ENCODE results near the gene EHMT2.

DNA sequence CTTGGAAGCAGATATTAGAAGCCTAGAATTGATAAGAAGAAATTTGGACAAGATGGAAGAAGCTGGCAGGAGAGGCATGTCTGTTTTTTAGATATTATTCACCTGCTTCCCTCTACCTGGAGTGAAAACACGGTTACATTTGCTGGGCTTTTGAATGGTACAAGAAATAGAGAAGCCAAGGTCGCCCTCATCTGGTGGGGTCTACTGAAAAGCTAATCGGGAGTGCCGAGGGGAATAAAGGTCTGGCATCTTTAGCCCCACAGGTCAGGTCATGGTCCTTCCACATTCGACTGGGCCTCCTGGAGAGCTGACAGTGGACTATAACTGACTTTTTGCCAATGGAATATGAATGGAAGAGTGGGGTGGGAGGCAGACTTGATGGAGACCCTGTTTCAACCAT, 25.4 kb upstream of the EHMT2 start:
- TF ChIP-seq, protein P1, sequence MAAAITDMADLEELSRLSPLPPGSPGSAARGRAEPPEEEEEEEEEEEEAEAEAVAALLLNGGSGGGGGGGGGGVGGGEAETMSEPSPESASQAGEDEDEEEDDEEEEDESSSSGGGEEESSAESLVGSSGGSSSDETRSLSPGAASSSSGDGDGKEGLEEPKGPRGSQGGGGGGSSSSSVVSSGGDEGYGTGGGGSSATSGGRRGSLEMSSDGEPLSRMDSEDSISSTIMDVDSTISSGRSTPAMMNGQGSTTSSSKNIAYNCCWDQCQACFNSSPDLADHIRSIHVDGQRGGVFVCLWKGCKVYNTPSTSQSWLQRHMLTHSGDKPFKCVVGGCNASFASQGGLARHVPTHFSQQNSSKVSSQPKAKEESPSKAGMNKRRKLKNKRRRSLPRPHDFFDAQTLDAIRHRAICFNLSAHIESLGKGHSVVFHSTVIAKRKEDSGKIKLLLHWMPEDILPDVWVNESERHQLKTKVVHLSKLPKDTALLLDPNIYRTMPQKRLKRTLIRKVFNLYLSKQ (tag by site-specific recombination; IDR thresholded peaks at IDR 0.05; ENCODE audit: borderline replicate concordance), result no peak
- TF ChIP-seq EGR2 (tag by site-specific recombination; IDR thresholded peaks at IDR 0.05; ENCODE audit: low read depth) (no peak), ZNF138 (tag by site-specific recombination; IDR thresholded peaks at IDR 0.05; ENCODE audit: borderline replicate concordance) (no peak), ZNF629 (tag by site-specific recombination; IDR thresholded peaks at IDR 0.05) (no peak), ZNF623 (tag by site-specific recombination; IDR thresholded peaks at IDR 0.05) (no peak), ZNF768 (tag by site-specific recombination; IDR thresholded peaks at IDR 0.05) (no peak), ZNF426 (tag by site-specific recombination; IDR thresholded peaks at IDR 0.05) (no peak)
- TF ChIP-seq, protein P2, sequence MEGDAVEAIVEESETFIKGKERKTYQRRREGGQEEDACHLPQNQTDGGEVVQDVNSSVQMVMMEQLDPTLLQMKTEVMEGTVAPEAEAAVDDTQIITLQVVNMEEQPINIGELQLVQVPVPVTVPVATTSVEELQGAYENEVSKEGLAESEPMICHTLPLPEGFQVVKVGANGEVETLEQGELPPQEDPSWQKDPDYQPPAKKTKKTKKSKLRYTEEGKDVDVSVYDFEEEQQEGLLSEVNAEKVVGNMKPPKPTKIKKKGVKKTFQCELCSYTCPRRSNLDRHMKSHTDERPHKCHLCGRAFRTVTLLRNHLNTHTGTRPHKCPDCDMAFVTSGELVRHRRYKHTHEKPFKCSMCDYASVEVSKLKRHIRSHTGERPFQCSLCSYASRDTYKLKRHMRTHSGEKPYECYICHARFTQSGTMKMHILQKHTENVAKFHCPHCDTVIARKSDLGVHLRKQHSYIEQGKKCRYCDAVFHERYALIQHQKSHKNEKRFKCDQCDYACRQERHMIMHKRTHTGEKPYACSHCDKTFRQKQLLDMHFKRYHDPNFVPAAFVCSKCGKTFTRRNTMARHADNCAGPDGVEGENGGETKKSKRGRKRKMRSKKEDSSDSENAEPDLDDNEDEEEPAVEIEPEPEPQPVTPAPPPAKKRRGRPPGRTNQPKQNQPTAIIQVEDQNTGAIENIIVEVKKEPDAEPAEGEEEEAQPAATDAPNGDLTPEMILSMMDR (tag by site-specific recombination; IDR thresholded peaks at IDR 0.05), result peak; percentile 47; the same call in 1 of the 2 replicates
- TF ChIP-seq, protein P3, sequence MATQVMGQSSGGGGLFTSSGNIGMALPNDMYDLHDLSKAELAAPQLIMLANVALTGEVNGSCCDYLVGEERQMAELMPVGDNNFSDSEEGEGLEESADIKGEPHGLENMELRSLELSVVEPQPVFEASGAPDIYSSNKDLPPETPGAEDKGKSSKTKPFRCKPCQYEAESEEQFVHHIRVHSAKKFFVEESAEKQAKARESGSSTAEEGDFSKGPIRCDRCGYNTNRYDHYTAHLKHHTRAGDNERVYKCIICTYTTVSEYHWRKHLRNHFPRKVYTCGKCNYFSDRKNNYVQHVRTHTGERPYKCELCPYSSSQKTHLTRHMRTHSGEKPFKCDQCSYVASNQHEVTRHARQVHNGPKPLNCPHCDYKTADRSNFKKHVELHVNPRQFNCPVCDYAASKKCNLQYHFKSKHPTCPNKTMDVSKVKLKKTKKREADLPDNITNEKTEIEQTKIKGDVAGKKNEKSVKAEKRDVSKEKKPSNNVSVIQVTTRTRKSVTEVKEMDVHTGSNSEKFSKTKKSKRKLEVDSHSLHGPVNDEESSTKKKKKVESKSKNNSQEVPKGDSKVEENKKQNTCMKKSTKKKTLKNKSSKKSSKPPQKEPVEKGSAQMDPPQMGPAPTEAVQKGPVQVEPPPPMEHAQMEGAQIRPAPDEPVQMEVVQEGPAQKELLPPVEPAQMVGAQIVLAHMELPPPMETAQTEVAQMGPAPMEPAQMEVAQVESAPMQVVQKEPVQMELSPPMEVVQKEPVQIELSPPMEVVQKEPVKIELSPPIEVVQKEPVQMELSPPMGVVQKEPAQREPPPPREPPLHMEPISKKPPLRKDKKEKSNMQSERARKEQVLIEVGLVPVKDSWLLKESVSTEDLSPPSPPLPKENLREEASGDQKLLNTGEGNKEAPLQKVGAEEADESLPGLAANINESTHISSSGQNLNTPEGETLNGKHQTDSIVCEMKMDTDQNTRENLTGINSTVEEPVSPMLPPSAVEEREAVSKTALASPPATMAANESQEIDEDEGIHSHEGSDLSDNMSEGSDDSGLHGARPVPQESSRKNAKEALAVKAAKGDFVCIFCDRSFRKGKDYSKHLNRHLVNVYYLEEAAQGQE (tag by site-specific recombination; IDR thresholded peaks at IDR 0.05), result no peak
- TF ChIP-seq, protein P4, sequence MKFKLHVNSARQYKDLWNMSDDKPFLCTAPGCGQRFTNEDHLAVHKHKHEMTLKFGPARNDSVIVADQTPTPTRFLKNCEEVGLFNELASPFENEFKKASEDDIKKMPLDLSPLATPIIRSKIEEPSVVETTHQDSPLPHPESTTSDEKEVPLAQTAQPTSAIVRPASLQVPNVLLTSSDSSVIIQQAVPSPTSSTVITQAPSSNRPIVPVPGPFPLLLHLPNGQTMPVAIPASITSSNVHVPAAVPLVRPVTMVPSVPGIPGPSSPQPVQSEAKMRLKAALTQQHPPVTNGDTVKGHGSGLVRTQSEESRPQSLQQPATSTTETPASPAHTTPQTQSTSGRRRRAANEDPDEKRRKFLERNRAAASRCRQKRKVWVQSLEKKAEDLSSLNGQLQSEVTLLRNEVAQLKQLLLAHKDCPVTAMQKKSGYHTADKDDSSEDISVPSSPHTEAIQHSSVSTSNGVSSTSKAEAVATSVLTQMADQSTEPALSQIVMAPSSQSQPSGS (tag by site-specific recombination; IDR thresholded peaks at IDR 0.05; ENCODE audit: low read depth), result no peak
